Stimulated activated naive CD4-positive, alpha-beta T cell treated with Interleukin-2 at 50 U/mL for 16 hours (primary cell): ENCODE results near the gene EGLN2.
"Not testable (repeated sequence)": the region's sequence is repeated elsewhere in the genome, so short reads cannot be mapped to it uniquely, and the experiment has no call there.

Source experiments
- DNase-seq: peaks from one replicate; lab custom pipeline; 2025; lab: John Stamatoyannopoulos, UW

EGLN2 gene

GRCh38 chr19:40846722-40847121, 47.7 kb downstream of the EGLN2 start:
- DNase-seq = not testable (repeated sequence)

- DNase-seq = not testable (repeated sequence)
These were observed 51.3 kb downstream of the EGLN2 start, which contains the start of gene CYP2A6 for GRCh38 chr19:40850277-40850676. CYP2A6 (minus strand) TSS chr19:40850447; CDS start chr19:40850426, 21 bp downstream.

GRCh38 chr19:40852467-40853152, 53.6 kb downstream of the EGLN2 start:
- not testable (repeated sequence) for DNase-seq
